Endodermal cell (in vitro differentiated cells): ENCODE data around the gene MEGF11. TPM values are rescaled to one million over a fixed set of nuclear protein-coding genes. Genes with fewer than 3 reads are reported as not detected.

Source experiments
- DNase-seq: peaks from one replicate; pipeline ENCODE4 v3.0.0-alpha.2; 2017
- H3K27ac ChIP-seq: 2 replicates; pipeline ENCODE4 v1.5.1; 2013; ENCODE audit warnings: mild to moderate bottlenecking, low read depth, low read length, moderate library complexity
- H3K27me3 ChIP-seq: 2 replicates; pipeline ENCODE4 v1.6.1; 2013; ENCODE audit warnings: mild to moderate bottlenecking, low read length, moderate library complexity; ENCODE audit not compliant: insufficient read depth, control insufficient read depth, poor library complexity, severe bottlenecking
- H3K36me3 ChIP-seq: 2 replicates; pipeline ENCODE4 v1.7.0; 2013; ENCODE audit warnings: mild to moderate bottlenecking, low read length, moderate library complexity; ENCODE audit not compliant: control insufficient read depth, insufficient read depth
- H3K4me1 ChIP-seq: one replicate; pipeline ENCODE4 v1.7.0; 2013; ENCODE audit warnings: low read length; ENCODE audit not compliant: control insufficient read depth, insufficient read depth
- H3K4me3 ChIP-seq: 2 replicates; pipeline ENCODE4 v1.5.1; 2013; ENCODE audit warnings: mild to moderate bottlenecking, low read length, moderate library complexity
- H3K9ac ChIP-seq: 2 replicates; pipeline ENCODE4 v1.6.1; 2013; ENCODE audit warnings: mild to moderate bottlenecking, low read length, moderate library complexity; ENCODE audit not compliant: poor library complexity, severe bottlenecking; ENCODE audit errors: extremely low read depth
- H3K9me3 ChIP-seq: 2 replicates; pipeline ENCODE4 v1.6.1; 2013; ENCODE audit warnings: mild to moderate bottlenecking, low read length, moderate library complexity; ENCODE audit not compliant: control insufficient read depth
- H3K27ac Mint-ChIP-seq: 2 replicates; pipeline ENCODE4 v1.8.0; 2020; ENCODE audit warnings: mixed read lengths
- H3K27me3 Mint-ChIP-seq: 2 replicates; pipeline ENCODE4 v1.8.0; 2021; ENCODE audit warnings: mild to moderate bottlenecking, mixed read lengths; ENCODE audit not compliant: insufficient read depth
- H3K36me3 Mint-ChIP-seq: 2 replicates; pipeline ENCODE4 v1.8.0; 2020; ENCODE audit warnings: low read depth, mixed read lengths
- H3K4me1 Mint-ChIP-seq: 2 replicates; pipeline ENCODE4 v1.8.0; 2020; ENCODE audit warnings: mixed read lengths
- H3K4me3 Mint-ChIP-seq: 2 replicates; pipeline ENCODE4 v1.8.0; 2020; ENCODE audit warnings: mild to moderate bottlenecking, moderate library complexity, mixed read lengths
- H3K9me3 Mint-ChIP-seq: 2 replicates; pipeline ENCODE4 v1.8.0; 2020; ENCODE audit warnings: mild to moderate bottlenecking, mixed read lengths
- WGBS, 2 experiments: methylation state at CpG; one replicate each; pipeline versions ENCODE4 v1.1.5 to v1.1.7; 2013; ENCODE audit warnings: missing lambda C conversion rate in 2 of 2, mixed read lengths in 1 of 2; ENCODE audit not compliant: insufficient coverage in 1 of 2, insufficient read length in 1 of 2; 5-methylcytosine and 5-hydroxymethylcytosine counted together
- total RNA-seq, 2 donors: library from RNA; stranded (reverse); fragmentation: NEBNext Ultra II Directional in 1 of 2; extraction: Animal tissue kit (Norgen Biotek cat#: 25700) in 1 of 2; gene quantifications; 2 replicates in 1 of 2; 3 replicates in 1 of 2; pipeline ENCODE4 v1.2.1, GENCODE V29; 2021
- TF ChIP-seq, protein P1 (sequence below): fragments of 200-600 bp; sonication (generic); conservative IDR thresholded peaks from 2 replicates; pipeline ENCODE4 v1.5.0; 2021; ENCODE audit warnings: antibody characterized with exemption, mild to moderate bottlenecking

The MEGF11 gene
- total RNA-seq, 2 donors from 2014 or later = 0.73 to 1.2 TPM

GRCh38 chr15:66117841-66118240 is 135.7 kb downstream of the MEGF11 start:
- TF ChIP-seq, protein P1, sequence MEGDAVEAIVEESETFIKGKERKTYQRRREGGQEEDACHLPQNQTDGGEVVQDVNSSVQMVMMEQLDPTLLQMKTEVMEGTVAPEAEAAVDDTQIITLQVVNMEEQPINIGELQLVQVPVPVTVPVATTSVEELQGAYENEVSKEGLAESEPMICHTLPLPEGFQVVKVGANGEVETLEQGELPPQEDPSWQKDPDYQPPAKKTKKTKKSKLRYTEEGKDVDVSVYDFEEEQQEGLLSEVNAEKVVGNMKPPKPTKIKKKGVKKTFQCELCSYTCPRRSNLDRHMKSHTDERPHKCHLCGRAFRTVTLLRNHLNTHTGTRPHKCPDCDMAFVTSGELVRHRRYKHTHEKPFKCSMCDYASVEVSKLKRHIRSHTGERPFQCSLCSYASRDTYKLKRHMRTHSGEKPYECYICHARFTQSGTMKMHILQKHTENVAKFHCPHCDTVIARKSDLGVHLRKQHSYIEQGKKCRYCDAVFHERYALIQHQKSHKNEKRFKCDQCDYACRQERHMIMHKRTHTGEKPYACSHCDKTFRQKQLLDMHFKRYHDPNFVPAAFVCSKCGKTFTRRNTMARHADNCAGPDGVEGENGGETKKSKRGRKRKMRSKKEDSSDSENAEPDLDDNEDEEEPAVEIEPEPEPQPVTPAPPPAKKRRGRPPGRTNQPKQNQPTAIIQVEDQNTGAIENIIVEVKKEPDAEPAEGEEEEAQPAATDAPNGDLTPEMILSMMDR = no peak
- Histone ChIP-seq H3K4me1 (no peaks in the 10 kb centered on the region), H3K36me3 (no peaks in the 10 kb centered on the region), H3K9ac (no peak overlapping the region), H3K27me3 (no peaks in the 10 kb centered on the region), H3K4me3 (no peak overlapping the region), H3K27ac (no peak overlapping the region), H3K9me3 (no peaks in the 10 kb centered on the region)
- 57 to 91% methylated on average over 1 to 3 of the region's 4 CpGs for WGBS, 2 experiments
- H3K4me1 Mint-ChIP-seq = peaks cover 23% of the 10 kb centered on the region
- H3K4me3 Mint-ChIP-seq = no peak overlapping the region
- no peaks in the 10 kb centered on the region for H3K36me3 Mint-ChIP-seq
- no peak overlapping the region for H3K27ac Mint-ChIP-seq
- no peaks in the 10 kb centered on the region for H3K9me3 Mint-ChIP-seq
- peaks cover 3% of the 10 kb centered on the region for H3K27me3 Mint-ChIP-seq
- no peak for DNase-seq

DNA sequence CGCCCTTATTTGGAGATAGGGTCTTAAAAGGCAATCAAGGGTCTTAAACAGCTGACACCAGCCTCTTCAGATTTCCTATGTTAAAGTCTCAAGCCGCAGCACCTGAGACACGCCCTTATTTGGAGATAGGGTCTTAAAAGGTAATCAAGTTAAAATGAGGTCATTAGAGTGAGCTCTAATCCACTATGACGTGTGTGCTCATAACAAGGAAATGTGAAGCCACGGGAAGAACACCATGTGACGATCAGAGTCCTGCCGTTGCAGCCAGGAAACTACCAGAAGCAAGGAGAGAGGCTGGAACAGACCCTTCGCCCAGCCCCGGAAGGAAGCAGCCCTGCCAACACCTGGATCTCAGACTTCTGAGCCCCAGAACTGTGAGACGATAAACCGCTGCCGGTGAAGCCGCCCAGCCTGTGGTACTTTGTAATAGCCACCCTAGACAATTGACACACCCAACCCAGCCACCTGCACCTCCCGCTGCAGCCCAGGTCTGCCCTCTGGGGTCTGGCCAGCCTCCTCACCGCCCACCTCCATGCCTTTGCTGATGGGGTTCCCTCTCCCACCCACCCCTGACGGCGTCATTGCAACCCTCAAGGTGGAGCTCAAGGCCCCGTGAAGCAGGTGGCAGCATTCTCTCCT is 137.9 kb downstream of the MEGF11 start:
- no peak overlapping the region for H3K27ac Mint-ChIP-seq
- H3K9me3 Mint-ChIP-seq = no peaks in the 10 kb centered on the region
- no peaks in the 10 kb centered on the region for H3K4me1 ChIP-seq
- TF ChIP-seq, protein P1 = no peak
- DNase-seq = peak; percentile 57
- H3K4me3 ChIP-seq = no peak overlapping the region
- H3K36me3 ChIP-seq = no peaks in the 10 kb centered on the region
- no peak overlapping the region for H3K9ac ChIP-seq
- peaks cover 17% of the 10 kb centered on the region for H3K4me1 Mint-ChIP-seq
- no peaks in the 10 kb centered on the region for H3K36me3 Mint-ChIP-seq
- 79 to 82% methylated on average over 11 to 18 of the region's 18 CpGs for WGBS, 2 experiments
- no peaks in the 10 kb centered on the region for H3K9me3 ChIP-seq
- no peak overlapping the region for H3K4me3 Mint-ChIP-seq
- peaks cover 3% of the 10 kb centered on the region for H3K27me3 Mint-ChIP-seq
- H3K27me3 ChIP-seq = no peaks in the 10 kb centered on the region
- H3K27ac ChIP-seq = no peak overlapping the region

- H3K27ac Mint-ChIP-seq = no peak overlapping the region
- no peaks in the 10 kb centered on the region for H3K9me3 ChIP-seq
- H3K4me3 Mint-ChIP-seq = no peak overlapping the region
- DNase-seq = no peak
- no peaks in the 10 kb centered on the region for H3K36me3 Mint-ChIP-seq
- H3K27me3 Mint-ChIP-seq = peaks cover 3% of the 10 kb centered on the region
- no peaks in the 10 kb centered on the region for H3K9me3 Mint-ChIP-seq
- no peaks in the 10 kb centered on the region for H3K27me3 ChIP-seq
- H3K27ac ChIP-seq = no peak overlapping the region
- no peak overlapping the region for H3K4me3 ChIP-seq
- no peaks in the 10 kb centered on the region for H3K36me3 ChIP-seq
- no peaks in the 10 kb centered on the region for H3K4me1 ChIP-seq
- no peak overlapping the region for H3K9ac ChIP-seq
- TF ChIP-seq, protein P1 = no peak
- H3K4me1 Mint-ChIP-seq = peaks cover 10% of the 10 kb centered on the region
- 91 to 93% methylated on average over 4 to 8 of the region's 8 CpGs for WGBS, 2 experiments
Measured at GRCh38 chr15:66114863-66115425, 138.6 kb downstream of the MEGF11 start.
